ENCODE data around the gene MACROD2.
A peak's percentile ranks its signal among the peaks of the same experiment; 100 is the strongest.

Gene MACROD2

GRCh38 chr20:15336536-15336935, 1341.2 kb downstream of the MACROD2 start:
- no peak for DNase-seq

DNA sequence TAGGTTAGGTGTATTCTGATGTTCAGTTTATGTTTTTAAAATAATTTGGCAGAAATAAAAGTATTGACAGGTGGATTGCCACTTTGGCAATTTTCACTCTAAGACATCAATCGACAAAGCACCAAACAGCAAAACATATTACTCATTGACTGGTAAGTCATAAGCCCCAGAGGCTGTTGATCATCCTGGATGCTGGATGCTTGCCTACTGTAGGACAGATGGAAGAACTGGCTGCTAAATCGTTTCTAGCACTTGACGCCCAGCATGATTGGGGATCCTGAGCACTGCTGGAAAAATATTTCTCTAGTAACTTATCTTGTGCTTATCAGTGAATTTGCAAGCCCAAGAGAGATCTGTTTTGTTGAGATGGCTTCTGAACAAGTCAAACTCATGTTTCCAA, 1343.9 kb downstream of the MACROD2 start:
- no peak for DNase-seq

DNA sequence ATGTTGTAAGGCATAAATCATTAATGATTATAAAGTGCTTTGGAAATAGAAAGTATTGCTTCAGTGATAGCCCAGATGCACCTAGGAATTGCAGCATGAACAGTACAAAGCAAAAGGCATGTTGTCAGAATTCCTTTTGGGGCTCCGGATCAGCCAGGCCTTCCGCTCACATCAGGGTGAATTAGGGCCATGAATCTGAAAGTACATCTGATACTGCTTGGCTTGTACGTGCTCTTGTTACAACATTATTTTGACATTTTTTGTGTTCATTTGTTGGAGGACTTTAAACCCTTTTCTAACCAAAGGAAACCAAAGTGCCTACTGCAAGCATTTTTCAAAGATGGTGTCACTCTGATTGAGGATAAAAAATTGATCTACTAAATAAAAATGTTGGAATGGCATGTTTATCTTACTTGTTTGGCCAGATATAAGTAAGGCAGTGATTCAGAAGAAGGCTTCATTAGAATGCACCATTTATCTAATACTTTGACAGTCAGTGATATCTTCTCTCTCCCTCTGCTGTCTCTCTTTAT, 1347.7 kb downstream of the MACROD2 start:
- DNase-seq = no peak

GRCh38 chr20:15345287-15345686, 1350.0 kb downstream of the MACROD2 start:
- peak in 1 of 3 experiments; percentile 6 for DNase-seq

DNA sequence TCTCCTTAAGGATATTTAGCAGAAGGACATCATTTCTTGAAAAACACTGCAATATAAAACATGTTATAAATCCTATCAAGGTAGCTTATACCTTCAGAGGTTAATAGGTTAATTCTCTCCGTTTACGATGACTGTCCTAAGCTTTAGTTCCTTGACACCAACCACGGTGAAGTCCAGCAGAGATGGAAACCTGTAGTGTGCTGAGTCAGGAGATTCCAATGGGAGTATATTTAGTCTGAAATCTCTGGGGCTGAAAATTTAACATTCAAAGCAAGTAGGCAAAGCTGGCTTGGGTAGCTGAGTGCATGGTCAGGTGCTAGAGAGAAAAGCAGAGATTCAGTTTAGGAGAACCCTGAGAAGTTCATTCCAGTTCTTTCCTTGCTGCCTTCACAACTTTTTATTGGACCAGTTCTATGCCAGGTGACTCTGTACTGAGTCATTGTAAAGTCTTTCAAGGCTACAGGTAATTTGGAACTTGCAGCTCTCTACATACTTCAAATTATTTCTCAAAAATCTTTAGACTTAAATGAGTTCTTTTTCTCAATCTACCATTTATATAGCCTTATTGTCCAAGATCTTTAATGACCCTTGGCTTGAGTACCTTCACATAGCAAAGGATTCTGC, 1351.5 kb downstream of the MACROD2 start:
- no peak for DNase-seq

DNA sequence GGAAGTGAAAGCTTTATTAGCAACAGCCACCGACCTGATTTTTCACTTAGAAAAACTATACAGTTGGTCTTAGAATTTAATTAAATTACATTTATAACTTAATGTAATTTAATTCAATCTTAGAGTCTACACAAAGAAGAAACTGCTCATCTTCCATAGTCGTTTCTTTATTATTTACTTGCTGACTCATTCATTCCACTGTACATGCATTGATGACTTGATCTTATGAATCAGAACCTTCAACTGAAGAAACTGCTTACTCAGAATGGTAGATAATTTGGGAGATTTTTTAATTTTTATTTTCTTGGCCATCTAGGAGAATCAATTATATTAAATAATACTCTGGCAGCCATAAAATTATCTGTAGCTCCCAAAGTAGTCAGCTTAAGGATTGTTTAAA, 1363.7 kb downstream of the MACROD2 start:
- no peak for DNase-seq

- peak in 1 of 3 experiments; percentile 35 for DNase-seq
These were observed 1367.5 kb downstream of the MACROD2 start for GRCh38 chr20:15362849-15363248.

DNA sequence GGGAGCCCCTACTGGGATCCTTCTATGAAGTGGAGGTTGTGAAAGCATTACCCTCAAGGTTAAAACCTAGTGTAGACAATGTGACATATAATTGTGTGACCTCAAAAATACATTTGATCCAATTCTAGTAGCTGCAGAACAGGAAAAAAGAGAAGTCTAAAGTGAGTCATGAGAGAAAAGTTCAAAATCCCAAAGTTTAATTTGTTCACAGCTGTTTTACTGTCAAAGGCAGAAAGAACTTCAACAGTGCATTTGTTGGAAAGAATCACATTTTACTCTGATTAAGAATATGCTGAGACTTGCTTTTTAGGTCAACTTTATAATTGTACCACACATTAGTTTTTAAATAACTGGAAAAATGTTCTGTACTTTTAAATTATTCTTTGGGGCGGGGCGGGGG, 1369.5 kb downstream of the MACROD2 start:
- DNase-seq = no peak

GRCh38 chr20:15370370-15370769, 1375.1 kb downstream of the MACROD2 start:
- no peak for DNase-seq

DNA sequence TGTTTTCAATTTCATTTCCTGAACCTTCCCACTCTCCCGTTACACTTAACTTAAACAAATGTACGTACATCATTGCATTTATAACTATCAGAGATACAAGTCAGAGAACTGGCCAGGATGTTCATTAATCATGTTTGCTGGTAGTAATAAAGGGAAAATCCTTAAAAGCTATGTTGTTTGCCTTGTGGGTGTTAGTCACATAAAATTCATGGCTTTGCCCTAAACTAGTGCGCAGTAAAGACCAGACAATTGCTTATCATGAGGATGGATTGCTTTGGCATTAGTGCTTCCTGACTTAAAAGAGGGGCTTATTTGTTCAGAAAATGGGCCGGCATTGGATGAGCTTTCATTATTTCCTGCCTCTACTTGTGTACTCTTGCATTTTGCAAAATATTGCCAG, 1379.4 kb downstream of the MACROD2 start:
- peak in 1 of 3 experiments; percentile 10 for DNase-seq

DNA sequence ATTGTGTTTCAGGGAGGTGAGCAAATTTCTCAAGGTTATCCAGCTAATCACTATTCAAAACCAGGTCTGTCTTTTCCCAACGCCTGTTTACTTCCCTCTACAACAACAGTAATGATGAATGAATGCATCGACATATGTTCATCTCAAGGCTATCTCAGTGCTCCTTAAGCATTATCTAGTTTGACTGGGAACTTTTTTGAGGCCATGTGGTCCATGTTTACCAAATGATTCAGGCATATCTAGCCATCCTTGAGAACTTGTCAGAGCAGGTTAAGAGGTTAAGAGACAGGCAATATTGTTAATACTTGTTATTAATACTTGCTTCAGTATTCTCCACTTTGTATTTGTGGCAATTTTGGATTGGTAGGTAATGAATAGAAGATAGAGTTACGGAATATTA, 1380.5 kb downstream of the MACROD2 start:
- DNase-seq = no peak

- peak in 2 of 3 experiments; percentile 28 to 73 for DNase-seq
These were observed 1382.3 kb downstream of the MACROD2 start for GRCh38 chr20:15377603-15378002.

- DNase-seq = peak in 1 of 3 experiments; percentile 43
These were observed 1382.8 kb downstream of the MACROD2 start for GRCh38 chr20:15378151-15378550.

- DNase-seq = no peak
These were observed 1384.5 kb downstream of the MACROD2 start for GRCh38 chr20:15379681-15380296.

DNA sequence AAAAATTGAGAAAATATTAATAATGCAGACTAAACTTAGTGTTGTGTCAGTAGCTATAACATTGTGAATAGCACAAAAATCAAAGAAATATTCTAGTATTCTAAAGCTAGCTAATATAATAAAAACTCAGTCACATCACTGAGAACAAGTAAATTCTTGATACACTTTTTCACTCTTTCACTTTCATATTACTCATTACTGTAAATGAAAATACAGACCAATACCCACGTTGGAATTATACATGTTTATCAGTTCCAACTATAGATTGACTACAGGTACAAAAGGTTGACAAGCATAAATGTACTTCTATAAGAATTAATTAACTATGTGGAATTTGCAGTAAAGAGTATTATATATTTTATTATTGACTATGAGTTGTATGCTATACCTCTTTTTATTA, 1385.5 kb downstream of the MACROD2 start:
- no peak for DNase-seq

DNA sequence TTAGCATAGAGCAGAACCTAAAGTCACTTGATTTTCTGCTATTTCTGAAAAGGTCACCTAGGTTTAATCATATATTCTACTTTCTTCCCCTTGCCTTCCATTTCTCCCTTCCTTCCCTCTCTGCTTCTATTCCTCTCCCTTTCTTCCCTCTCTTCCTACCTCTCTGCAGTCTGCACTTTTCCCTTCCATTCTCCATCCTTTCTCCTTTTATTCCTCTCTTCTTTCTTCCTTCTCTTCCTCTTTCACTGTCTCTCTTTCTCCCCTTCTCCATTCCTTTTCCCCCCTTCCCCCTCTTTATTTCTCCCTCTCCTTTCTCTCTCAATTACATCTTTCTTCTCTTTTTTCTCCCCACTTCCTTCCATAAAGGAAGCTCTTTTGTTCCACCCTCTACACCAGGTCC, 1391.9 kb downstream of the MACROD2 start:
- no peak for DNase-seq

- peak in 1 of 3 experiments; percentile 15 for DNase-seq
These were observed 1400.1 kb downstream of the MACROD2 start for GRCh38 chr20:15395457-15395856.

GRCh38 chr20:15396026-15396425, 1400.7 kb downstream of the MACROD2 start:
- DNase-seq = no peak

- no peak for DNase-seq
These were observed 1401.6 kb downstream of the MACROD2 start for GRCh38 chr20:15396900-15397299.

DNA sequence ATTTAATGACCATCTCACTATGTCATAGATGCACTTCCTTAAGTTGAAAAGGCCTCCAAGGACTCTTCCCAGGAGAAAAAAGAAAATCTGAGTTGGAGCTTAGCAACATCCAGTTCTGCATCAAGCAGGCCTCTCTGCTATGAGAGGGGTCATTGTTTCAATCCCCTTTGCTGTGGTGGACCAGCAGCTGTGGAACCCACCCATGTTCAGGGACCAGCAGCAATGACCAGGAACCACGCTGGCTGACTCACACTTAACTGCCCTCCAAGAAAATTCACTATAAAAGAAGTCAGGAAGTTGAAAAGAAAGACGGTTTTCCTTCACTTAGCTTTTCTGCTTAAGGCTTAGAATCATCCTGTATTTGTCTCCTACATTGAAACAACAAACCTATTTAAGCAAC, 1404.5 kb downstream of the MACROD2 start:
- no peak for DNase-seq

DNA sequence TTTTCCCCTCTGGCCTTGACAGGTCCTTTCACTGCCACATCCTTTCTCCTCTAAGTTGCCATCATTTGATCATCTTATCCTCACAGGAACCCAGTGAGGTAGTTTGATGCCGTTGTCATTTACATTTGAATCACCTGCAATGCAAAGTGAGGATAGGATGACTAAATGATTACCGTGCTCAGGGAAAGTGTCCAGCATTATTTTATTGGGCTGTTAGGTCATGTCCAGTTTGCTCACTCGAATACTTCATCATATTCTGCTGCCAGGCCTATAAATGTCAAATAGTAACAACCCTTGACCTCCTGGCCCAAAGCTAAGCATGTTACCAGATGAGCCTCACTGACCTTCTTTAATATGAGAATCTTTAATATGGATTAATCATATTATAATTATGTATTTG, 1410.8 kb downstream of the MACROD2 start:
- DNase-seq = peak in 1 of 3 experiments; percentile 43

- no peak for DNase-seq
These were observed 1416.5 kb downstream of the MACROD2 start for GRCh38 chr20:15411781-15412180.

DNA sequence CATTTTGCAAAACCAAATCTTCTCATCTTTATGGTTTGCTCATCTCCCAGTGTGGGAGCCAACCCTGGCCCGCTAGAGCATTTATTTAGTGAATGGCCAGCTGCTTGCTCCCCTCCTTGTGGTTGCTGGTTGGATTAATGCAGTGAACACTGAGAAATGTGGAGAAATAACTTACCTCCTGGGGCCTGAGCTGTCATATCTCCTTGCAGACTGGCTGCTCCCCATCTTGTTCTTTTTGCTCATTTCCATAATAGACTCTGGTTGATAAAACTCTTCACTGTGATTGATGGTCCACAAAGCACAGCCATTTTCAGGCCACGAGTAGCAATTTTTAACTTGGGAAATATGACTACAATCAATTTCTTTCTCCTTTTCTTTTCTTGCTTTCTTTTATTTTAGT, 1420.6 kb downstream of the MACROD2 start:
- DNase-seq = peak in 1 of 3 experiments; percentile 61

GRCh38 chr20:15419856-15420255, 1424.5 kb downstream of the MACROD2 start:
- no peak for DNase-seq

- DNase-seq = no peak
These were observed 1427.7 kb downstream of the MACROD2 start for GRCh38 chr20:15422966-15423365.
